ENCODE data around the gene KCNJ3.

KCNJ3 gene

DNA sequence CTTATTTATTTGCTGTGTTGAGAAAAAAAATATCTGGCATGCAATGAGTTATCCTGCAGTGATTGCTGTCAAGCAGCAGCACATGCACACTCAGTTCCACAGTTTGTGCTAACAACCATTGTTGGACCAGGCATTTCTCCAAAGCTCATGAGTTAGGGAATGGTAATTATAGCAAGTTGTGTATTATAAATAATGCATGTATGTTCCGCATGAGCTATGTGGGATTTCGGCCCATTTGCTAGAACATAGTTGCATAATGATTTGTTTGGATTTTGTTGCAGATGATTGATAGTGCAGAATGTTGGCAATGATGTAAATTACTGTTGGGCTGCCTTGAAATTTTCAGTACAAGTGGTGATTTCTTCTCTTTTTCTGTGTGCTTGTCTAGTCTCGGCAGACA lies 10.7 kb downstream of the KCNJ3 start:
- DNase-seq, result no peak

DNA sequence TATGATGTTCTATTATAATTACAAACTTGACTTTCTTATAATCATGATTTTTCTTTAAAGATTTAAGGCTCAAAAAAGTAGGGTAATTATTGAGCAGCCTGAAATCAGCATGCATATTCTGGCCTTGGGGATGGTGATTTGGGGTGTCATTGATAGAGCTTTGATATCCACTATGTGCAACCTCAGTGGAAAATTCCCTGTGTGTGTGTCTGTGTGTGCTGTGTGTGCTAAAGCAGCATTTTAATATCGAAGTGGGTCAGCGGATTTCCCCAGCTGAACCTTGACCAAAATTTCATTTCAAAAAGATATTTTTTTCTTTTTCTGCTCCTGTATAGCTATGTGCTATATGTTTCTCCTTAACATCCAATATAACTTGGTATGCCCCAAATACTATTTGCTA lies 11.6 kb downstream of the KCNJ3 start:
- DNase-seq, result no peak

DNA sequence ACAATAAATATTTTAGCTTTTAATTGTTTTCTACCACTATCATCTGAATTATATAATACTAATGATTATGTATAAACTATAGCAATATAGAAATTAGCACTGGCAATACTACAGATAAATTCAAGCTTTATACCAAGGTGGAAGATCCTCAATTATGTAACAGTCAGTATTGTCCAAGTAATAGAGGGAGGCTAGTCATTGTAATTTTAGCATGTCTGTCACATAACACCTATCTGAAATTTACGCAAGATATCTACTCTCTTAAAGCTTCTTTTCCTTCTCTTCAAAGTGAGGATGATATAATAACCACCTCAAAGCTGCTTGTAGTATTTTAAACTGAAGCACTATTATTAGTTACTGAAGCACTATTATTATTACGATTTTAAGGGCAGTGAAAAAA lies 12.2 kb downstream of the KCNJ3 start:
- no peak for DNase-seq

DNA sequence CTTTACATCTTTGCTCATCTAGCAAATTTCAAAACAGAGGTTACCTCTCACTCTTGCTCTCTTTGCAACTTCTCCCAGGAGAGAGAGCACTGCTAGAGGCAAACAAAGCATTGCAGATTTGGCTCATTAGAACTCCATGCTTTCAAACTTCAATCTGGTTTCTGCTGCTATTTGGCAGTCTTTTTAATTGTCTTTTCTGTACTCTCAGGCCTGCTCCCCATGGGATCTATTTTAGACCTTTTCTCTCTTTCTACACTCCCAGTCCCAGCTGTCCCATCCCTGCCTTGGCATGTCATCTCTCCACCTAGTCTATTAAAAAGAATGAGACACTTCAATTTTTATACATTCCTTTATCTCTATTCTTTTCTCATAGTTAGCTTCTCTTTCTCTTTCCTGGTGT lies 15.2 kb downstream of the KCNJ3 start:
- DNase-seq, result no peak

DNA sequence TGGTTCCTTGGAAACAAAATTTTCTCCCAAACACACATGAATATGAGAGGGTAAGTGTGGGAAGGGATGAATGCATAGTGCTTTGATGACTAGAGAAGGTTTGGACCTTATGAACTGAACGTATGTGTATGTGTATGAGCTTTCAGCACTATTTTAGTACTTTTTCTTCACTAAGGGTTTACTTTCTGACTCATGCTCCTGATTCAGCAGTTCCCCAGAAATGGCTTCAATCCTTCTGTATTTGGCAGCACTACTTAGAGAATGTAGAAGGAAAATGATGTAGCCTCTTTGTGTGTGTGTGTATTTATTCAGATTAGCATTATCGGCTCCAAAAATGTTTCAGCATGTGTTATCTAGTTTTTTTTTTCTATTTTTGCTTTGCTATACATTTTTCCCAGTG lies 22.2 kb downstream of the KCNJ3 start:
- DNase-seq, result no peak

DNA sequence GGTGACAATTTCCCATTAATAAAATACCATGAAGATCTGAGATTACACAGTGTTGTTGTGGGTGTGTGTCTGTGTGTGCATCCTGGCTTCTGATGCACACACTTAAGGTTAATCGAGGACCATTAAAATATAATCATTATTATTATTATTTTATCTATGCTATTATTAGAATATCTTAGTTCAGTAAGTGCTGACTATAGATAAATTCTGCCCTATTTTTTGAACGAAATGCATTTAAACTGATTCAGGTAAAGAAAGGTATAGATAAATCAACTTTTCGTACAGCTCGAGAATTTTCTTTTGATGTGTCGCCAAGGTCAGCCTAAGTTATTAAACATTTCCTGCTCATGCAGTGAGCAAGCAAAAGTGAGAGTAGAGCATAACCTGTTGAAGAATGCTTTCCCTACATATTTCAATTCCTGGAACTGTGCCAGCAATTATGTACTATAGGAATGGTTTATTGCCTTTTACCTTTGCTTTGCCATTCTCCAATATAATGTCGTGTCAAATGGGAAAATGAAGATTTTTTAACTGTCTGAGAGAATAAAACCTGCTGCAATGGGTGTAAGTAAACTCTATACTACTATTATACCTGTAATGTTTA lies 25.8 kb downstream of the KCNJ3 start:
- DNase-seq, result no peak

DNA sequence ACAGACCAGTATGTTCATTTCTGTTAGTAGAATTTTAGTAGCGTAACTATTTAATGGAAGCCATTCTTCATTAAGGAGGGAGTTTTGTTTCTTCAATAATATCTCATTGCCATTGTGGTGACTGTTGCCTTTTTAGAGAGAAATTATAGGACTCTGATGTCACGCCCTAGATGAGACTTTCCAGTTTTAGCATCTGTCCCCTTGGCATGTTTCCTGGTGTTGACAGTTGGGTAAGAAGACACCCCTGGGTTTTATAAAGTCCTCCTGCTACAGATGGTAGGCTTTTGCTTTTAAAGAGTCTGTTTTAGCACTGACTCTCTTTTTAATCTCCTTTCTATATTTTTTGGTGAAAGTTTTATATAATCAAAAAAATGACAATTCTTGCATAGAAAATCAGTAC lies 41.9 kb downstream of the KCNJ3 start:
- no peak for DNase-seq

DNA sequence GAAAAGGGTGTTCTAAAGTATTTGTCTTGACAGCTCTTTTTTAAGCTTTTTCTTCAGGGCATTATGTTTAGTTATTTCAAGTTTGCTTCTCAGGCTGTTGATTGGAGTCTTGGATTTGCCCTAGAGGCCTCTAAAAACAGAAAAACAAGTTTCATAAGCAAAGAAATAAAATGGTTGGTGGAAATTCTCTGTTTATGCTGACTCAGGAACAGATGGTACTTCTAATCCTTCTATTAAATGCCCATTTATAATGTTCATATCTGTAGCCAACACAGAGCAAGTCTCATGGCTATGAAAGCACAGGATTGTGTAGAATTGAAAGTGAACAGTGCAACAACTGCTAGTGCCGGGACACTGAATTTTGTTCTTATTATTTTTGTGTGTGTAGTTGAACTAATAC lies 60.4 kb downstream of the KCNJ3 start:
- DNase-seq, result no peak

DNA sequence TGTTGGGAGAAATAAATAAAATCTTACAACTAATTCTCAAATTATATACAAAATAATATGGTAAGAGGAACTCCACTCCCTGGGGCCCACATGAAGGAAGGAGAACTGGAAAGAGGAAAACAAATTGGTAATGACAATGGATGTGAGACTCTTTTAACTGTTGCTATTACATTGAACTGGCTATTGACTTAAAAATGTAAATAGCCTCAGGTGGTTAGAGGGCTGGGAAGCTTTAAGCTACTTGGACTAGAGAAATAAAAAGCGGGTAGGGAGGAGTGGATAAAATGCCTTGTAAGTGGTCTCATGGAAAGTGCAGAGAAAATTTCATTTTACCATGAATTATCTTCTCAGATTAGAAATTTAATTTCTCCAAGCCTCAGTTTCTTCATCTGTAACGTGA lies 64.1 kb downstream of the KCNJ3 start:
- DNase-seq, result no peak

DNA sequence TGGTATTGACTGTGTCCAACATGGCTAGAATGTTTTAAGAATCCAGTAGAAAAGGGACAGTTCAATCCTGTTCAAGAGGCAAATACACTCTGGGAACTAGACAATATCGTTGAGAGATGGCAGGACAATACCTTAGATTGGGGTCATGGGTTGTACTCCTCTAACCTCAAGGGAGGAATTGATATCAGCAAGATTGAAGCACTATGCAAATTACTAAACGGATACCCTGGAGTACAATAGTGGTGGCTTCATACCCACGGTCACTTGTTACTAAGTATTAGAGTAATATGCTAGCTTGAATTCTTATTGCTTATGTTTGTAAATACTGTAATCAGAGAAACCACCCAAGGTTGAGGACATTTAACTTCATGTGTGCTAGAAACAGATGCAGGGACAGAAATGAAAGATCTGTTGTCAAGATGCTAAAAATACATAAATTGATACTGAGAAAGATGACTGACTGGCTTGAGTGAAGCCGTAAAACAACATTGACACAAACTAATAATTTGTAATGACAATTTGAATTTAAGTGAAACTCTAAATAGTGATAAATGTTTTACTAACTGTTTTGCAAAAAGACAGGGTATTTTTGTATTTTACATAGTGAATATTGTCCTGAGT lies 73.3 kb downstream of the KCNJ3 start:
- DNase-seq, result no peak

DNA sequence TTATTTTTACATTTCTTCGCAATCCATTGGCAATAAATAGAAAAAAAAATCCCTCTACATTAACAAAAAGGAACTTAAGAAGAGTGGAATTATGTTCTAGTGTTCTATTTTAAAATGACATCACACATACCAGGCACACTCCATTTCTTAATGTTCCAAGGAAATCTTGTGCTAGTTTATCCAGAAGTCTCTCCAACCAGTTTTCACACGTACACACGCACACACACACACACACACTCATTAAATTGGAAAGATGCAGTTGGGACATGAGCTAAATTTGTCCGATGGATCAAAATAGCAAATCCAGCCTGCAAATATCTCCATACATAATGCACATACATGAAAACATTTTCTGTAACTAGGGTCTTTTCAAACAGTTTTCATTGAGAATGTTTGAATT lies 78.3 kb downstream of the KCNJ3 start:
- DNase-seq, result no peak

DNA sequence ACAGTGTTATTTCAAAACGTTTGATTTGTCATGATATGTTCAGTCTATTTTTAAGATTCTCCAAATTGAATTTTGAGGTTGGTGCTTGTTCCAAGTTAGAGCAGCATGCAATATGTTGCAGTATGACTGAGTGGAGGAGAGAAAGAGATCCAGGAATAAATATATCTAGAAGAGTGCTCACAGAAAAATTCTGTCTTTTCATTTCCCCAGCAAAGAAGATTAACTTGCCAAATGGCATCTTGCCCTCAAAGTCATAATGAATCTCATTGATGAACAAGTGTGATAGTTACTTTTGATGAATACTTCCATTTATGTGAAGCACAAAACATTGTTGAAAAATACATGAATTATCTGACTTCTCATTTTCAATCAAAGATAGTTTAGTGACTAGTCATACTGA lies 95.9 kb downstream of the KCNJ3 start:
- no peak for DNase-seq

DNA sequence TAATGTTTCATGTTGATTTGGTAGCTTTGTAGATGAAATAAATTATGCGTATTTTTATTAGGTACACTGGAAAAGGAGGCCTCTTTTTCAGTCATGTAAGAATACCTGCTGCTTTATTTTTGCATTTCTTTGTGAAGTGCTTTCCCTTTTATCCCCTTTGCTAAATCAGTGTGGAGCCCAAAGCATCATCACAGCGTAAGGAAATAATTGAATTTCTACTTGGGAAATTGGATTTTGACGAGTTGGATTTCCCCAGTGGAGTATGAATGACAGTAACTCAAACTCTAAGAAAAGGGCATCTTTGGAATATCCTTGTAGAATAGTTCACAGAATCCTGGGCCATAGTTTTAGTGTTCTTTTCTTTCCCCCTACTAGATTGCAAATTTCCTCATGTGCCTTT lies 97.2 kb downstream of the KCNJ3 start:
- DNase-seq, result no peak

DNA sequence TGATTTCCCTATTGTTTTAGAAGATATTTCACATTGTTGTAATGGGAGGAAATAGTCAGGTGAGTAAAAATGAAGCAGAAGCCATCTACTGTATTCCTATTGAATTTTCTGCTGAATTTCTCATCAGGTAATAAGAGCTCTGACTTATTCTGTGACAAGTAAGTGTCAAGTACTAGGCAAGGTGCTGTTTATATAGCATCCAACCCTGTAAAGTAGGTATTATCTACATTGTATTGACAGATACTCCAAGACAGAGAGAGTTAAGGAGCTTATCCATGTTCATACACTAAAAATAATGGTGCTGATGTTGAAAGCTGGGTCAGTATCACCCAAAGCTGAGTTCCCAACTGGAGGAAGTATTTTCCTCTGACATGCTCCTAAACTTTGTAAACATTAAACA lies 106.0 kb downstream of the KCNJ3 start:
- no peak for DNase-seq

DNA sequence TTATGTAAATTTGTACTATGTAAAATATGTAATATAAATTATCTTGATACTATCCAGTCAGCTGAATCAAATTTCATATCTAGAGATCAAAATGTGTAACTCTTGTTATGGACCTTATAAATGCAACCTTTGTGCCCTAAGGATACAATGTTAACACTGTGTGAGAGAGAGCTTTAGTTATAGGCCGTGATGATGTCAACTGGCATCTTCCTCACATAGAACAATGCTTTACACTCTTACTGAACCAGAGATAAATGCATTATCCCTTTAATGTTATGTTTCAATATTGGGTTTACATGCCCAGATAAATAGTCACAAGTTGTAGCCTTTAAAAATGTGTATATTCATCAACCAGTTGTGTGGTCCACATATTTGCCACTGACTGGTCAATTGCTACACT lies 115.1 kb downstream of the KCNJ3 start:
- DNase-seq, result no peak

DNA sequence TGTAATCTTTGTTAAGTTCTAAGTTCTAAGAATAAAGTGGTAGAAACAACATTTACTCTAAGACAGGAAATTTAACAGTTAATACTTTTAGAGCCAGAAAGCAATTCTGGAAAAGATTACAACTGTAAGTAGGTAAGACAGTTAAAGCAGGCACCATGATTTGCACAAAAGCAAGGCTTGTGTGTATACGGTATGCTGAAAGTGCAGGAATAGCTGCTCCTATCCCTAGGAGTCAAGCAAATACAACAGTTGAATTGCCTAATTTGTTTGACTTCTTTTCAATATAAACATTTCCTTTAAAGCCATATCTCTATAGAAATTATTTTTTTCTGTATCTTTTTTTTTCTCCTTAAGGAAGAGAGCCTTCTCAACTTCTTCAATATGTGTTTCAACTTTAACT lies 116.4 kb downstream of the KCNJ3 start:
- DNase-seq, result no peak

DNA sequence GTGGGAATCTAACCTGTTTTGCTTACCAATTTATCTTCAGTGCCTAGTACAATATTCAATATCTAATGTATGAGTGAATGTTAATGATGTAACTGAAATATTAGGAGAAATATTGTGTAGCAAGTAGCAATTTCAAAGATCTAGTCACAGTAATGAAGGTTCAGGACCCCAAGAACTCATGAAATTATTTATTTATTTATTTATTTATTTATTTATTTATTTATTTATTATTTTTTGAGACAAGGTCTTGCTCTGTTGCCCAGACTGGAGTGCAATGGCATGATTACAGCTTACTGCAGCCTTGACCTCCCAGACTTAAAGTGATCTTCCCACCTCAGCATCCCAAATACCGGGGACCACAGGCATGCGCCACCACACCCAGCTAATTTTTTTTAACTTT lies 126.9 kb downstream of the KCNJ3 start:
- DNase-seq, result no peak

DNA sequence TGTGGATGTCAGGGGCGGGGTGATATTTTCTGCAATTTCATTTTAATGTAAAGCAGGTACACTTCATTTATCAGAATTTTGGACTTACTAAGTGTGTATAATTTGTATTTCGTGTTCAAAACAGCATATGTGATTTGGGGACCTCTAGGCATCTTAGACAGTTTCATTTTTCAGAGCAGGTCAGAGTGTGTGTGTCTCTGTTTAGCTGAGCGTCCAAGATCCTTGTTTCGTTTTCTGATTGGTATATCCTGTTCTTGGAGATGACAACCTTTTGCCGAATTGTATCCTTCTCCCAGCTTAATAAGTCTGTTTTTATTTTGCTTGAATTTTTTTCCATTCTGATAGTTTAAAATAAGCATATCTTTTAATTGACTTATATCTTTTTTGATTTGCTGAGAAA lies 128.3 kb downstream of the KCNJ3 start:
- DNase-seq, result no peak

DNA sequence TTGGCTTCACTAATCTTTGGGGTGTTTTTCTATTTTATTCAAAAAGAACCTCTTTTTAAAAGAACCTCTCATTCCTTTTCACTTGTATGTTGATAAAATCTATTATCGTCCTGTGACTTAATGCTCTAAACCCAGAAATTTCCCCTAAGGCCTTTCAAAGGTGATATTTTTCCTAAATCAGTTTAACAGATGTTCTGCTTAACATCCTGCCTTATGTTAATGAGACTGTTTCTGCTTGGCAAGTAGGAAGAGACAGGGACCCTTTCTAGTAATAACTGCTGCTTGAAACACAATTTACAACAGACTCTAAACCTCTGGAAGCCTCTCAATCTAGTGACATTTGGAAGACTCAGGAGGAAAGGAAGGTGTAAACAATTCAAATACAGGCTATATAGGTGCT lies 128.8 kb downstream of the KCNJ3 start:
- no peak for DNase-seq

DNA sequence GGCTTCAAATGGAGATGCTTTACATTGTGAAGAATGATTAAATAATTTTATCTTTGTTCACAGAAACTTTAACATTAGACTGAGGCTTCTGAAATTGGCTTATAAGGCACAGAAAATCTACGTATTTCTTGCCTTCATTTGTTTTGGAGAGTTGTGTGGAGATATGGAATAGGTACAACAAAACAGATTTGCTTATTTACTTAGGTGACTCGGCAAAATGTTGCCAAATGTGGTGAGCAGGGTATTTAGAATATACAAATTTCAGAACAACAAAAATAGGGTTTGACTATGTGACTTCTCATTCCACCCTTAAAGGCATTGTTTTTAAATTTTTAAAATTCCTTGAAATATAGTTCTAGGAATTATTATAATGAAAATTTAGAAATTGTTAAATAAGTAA lies 134.2 kb downstream of the KCNJ3 start:
- no peak for DNase-seq

DNA sequence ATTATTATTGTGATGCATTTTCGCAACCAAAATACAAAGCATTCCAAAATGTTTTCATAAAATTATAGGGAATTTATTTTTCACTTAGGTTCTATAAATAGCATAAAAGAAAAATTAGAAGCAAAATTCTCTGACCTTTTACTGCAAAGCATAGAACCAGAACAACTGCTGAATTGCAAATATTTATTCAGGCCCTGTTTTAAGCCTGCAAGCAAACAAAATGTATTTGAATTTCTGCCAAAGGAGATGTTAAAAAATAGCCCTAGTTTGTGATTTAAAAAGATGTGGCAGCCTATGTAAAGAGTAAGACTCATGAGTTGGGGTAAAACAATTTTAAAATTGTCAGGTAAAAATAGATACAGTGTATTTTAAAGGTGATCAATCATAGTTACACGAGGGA lies 138.1 kb downstream of the KCNJ3 start:
- no peak for DNase-seq

DNA sequence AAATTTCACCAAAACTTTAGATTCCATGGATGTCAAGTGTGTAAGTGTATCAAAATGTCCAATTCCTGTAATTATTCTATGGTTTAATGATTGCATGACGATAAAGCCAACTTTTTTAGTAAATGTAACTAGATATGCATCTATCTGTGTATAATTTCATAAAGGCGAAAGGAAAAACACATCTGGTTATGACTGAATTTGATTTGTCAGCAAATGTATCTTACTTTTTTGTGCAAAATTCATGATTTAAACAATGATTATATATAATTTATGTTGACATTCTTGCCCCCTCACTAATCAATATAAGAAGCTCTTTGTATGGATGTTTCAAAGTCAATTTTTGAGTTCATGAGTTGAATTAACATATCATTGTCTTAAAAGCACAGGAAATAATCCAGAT lies 138.5 kb downstream of the KCNJ3 start:
- no peak for DNase-seq

DNA sequence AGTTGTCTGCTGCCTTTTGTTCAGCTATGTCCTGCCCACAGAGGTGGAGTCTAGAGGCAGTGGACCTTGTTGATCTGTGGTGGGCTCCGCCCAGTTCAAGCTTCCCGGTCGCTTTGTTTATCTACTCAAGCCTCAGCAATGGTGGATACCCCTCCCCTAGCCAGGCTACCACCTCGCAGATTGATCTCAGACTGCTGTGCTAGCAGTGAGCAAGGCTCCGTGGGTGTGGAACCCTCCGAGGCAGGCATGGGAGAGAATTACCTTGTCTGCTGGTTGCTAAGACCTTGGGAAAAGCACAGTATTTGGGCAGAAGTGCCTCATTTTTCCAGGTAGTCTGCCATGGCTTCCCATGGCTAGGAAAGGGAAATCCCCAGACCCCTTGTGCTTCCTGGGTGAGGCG lies 146.0 kb downstream of the KCNJ3 start:
- no peak for DNase-seq

DNA sequence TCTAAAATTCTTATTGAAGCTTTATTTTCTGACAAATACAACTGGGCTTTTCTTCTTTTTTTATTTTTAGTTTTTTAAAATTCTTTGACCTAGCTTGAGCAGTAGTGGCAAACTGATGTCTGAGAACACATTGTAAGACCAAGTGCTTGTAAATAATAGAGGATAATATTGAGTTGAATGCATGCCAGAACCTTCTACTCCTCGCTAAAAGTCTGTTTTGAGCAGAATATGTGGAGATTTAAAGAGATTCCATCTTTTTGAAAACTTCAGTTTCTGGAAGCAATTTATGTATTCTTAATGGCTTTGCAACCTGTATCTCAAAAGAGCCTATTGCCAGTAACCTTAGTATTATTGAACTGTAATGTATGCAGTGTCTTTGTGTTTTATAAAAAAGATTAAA lies 148.3 kb downstream of the KCNJ3 start:
- no peak for DNase-seq

DNA sequence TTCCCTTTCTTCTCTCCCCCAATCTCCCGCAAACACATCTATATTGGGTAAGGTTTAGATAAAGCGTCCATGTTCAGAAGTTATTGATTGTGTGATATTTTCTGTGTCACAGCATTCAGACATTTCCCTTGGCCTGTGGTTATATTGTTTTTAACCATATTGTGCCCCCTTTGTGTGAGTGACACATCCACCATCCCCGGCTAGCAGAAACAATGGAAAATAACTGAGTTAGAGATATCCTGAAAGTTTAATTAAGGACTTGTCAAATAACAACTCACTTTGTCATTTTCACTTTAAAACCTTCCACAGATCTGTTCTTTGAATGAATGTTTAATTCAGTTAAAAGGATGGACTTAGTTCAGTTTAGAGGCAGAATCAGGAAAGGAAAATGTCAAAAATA lies 151.0 kb downstream of the KCNJ3 start:
- DNase-seq, result no peak

DNA sequence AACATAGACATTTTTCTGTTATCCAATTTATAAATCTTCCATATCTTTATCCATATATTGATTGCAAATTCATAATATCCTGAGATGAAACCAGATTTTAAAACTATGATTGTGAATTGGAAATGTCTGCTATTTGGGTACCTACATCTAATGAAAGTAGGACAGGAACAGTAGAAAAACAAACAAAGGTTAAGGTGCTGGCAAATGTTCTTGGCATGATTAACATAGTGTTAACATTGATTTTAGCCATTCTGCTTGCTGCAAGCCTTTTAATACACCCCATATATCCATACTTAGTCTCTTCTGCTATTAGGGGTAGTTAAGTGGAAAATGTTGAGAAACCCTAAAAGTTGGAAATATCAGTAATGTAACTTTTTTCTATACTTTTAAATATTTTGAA lies 152.0 kb downstream of the KCNJ3 start:
- no peak for DNase-seq

Data from stimulated activated CD4-positive, alpha-beta T cell treated with anti-CD3 and anti-CD28 coated beads, Interleukin-2, amount 100 ng/mL, for 48 hours (primary cell).